ENCODE data around the gene GLRX5. TPM values are rescaled to one million over a fixed set of nuclear protein-coding genes. Genes with fewer than 3 reads are reported as not detected.
A peak's percentile ranks its signal among the peaks of the same experiment; 100 is the strongest.
"Not testable (repeated sequence)": the region's sequence is repeated elsewhere in the genome, so short reads cannot be mapped to it uniquely, and the experiment has no call there.

GLRX5 gene
- total RNA-seq, 1 donor from 2014 or later, result 39.4 TPM

GRCh38 chr14:95503365-95504134 lies 31.3 kb upstream of the GLRX5 start:
- DNase-seq (ENCODE audit: low spot score), result no peak
- H3K36me3 Mint-ChIP-seq (ENCODE audit: low read depth), result peaks cover 47% of the 10 kb centered on the region
- no peak overlapping the region for H3K27ac Mint-ChIP-seq
- H3K9me3 Mint-ChIP-seq, result no peaks in the 10 kb centered on the region
- no peak overlapping the region for H3K4me3 Mint-ChIP-seq (ENCODE audit: low read depth)
- intact Hi-C loops (cut with micrococcal nuclease), result loop anchor here (1.0 kb wide), 1 partner anchor 20 kb away; no protein-coding TSS in a partner anchor
- H3K4me1 Mint-ChIP-seq (ENCODE audit: low read depth), result peaks cover 70% of the 10 kb centered on the region
- H3K27me3 Mint-ChIP-seq (ENCODE audit: low read depth), result no peaks in the 10 kb centered on the region

GRCh38 chr14:95504135-95505029 lies 30.5 kb upstream of the GLRX5 start:
- peak overlapping the region; percentile 82 for H3K27ac Mint-ChIP-seq
- H3K4me3 Mint-ChIP-seq (ENCODE audit: low read depth), result no peak overlapping the region
- intact Hi-C loops (cut with micrococcal nuclease), result loop anchor here (1.0 kb wide), 1 partner anchor 19 kb away; no protein-coding TSS in a partner anchor
- no peak for DNase-seq (ENCODE audit: low spot score)
- peaks cover 64% of the 10 kb centered on the region for H3K4me1 Mint-ChIP-seq (ENCODE audit: low read depth)
- peaks cover 48% of the 10 kb centered on the region for H3K36me3 Mint-ChIP-seq (ENCODE audit: low read depth)
- no peaks in the 10 kb centered on the region for H3K27me3 Mint-ChIP-seq (ENCODE audit: low read depth)
- H3K9me3 Mint-ChIP-seq, result no peaks in the 10 kb centered on the region

- no peak for DNase-seq (ENCODE audit: low spot score)
- Mint-ChIP-seq H3K4me3 (ENCODE audit: low read depth) (no peak overlapping the region), H3K9me3 (no peaks in the 10 kb centered on the region), H3K27ac (no peak overlapping the region), H3K27me3 (ENCODE audit: low read depth) (no peaks in the 10 kb centered on the region), H3K4me1 (ENCODE audit: low read depth) (peaks cover 64% of the 10 kb centered on the region), H3K36me3 (ENCODE audit: low read depth) (peaks cover 51% of the 10 kb centered on the region)
- intact Hi-C loops (cut with micrococcal nuclease), result no loop called here
These were observed 29.7 kb upstream of the GLRX5 start for GRCh38 chr14:95505030-95505589.

GRCh38 chr14:95507174-95507573 lies 27.7 kb upstream of the GLRX5 start:
- Mint-ChIP-seq H3K4me3 (ENCODE audit: low read depth) (no peak overlapping the region), H3K9me3 (no peaks in the 10 kb centered on the region), H3K36me3 (ENCODE audit: low read depth) (peaks cover 46% of the 10 kb centered on the region), H3K4me1 (ENCODE audit: low read depth) (peaks cover 57% of the 10 kb centered on the region), H3K27ac (no peak overlapping the region), H3K27me3 (ENCODE audit: low read depth) (no peaks in the 10 kb centered on the region)
- DNase-seq (ENCODE audit: low spot score), result no peak
- intact Hi-C loops (cut with micrococcal nuclease), result no loop called here

- Mint-ChIP-seq H3K36me3 (ENCODE audit: low read depth) (peaks cover 42% of the 10 kb centered on the region), H3K27me3 (ENCODE audit: low read depth) (no peaks in the 10 kb centered on the region), H3K9me3 (no peaks in the 10 kb centered on the region), H3K4me1 (ENCODE audit: low read depth) (peaks cover 53% of the 10 kb centered on the region), H3K27ac (peak overlapping the region; percentile 33), H3K4me3 (ENCODE audit: low read depth) (no peak overlapping the region)
- intact Hi-C loops (cut with micrococcal nuclease), result no loop called here
- DNase-seq (ENCODE audit: low spot score), result no peak
These were observed 27.1 kb upstream of the GLRX5 start for GRCh38 chr14:95507701-95508103.

- peaks cover 42% of the 10 kb centered on the region for H3K36me3 Mint-ChIP-seq (ENCODE audit: low read depth)
- H3K27ac Mint-ChIP-seq, result peak overlapping the region; percentile 62
- H3K27me3 Mint-ChIP-seq (ENCODE audit: low read depth), result no peaks in the 10 kb centered on the region
- intact Hi-C loops (cut with micrococcal nuclease), result no loop called here
- no peak overlapping the region for H3K4me3 Mint-ChIP-seq (ENCODE audit: low read depth)
- no peak for DNase-seq (ENCODE audit: low spot score)
- peaks cover 53% of the 10 kb centered on the region for H3K4me1 Mint-ChIP-seq (ENCODE audit: low read depth)
- H3K9me3 Mint-ChIP-seq, result no peaks in the 10 kb centered on the region
These were observed 26.5 kb upstream of the GLRX5 start for GRCh38 chr14:95508377-95508776.

GRCh38 chr14:95509495-95509894 lies 25.4 kb upstream of the GLRX5 start:
- H3K9me3 Mint-ChIP-seq, result no peaks in the 10 kb centered on the region
- DNase-seq (ENCODE audit: low spot score), result no peak
- no peak overlapping the region for H3K4me3 Mint-ChIP-seq (ENCODE audit: low read depth)
- H3K4me1 Mint-ChIP-seq (ENCODE audit: low read depth), result peaks cover 55% of the 10 kb centered on the region
- intact Hi-C loops (cut with micrococcal nuclease), result no loop called here
- no peaks in the 10 kb centered on the region for H3K27me3 Mint-ChIP-seq (ENCODE audit: low read depth)
- H3K27ac Mint-ChIP-seq, result peak overlapping the region; percentile 59
- peaks cover 39% of the 10 kb centered on the region for H3K36me3 Mint-ChIP-seq (ENCODE audit: low read depth)

- DNase-seq (ENCODE audit: low spot score); H3K4me3 Mint-ChIP-seq (ENCODE audit: low read depth); H3K9me3 Mint-ChIP-seq; intact Hi-C loops (cut with micrococcal nuclease); H3K27me3 Mint-ChIP-seq (ENCODE audit: low read depth): not testable (repeated sequence)
- Mint-ChIP-seq H3K4me1 (ENCODE audit: low read depth) (peaks cover 55% of the 10 kb centered on the region), H3K27ac (peak overlapping the region; percentile 59), H3K36me3 (ENCODE audit: low read depth) (peaks cover 40% of the 10 kb centered on the region)
These were observed 24.5 kb upstream of the GLRX5 start for GRCh38 chr14:95510344-95510743.

- no peaks in the 10 kb centered on the region for H3K27me3 Mint-ChIP-seq (ENCODE audit: low read depth)
- intact Hi-C loops (cut with micrococcal nuclease), result no loop called here
These were observed 24.0 kb upstream of the GLRX5 start for GRCh38 chr14:95510804-95511203.

GRCh38 chr14:95511687-95512086 lies 23.2 kb upstream of the GLRX5 start:
- Mint-ChIP-seq H3K36me3 (ENCODE audit: low read depth) (peaks cover 38% of the 10 kb centered on the region), H3K4me1 (ENCODE audit: low read depth) (peaks cover 51% of the 10 kb centered on the region), H3K27me3 (ENCODE audit: low read depth) (no peaks in the 10 kb centered on the region), H3K27ac (peak overlapping the region; percentile 26), H3K4me3 (ENCODE audit: low read depth) (no peak overlapping the region), H3K9me3 (no peaks in the 10 kb centered on the region)
- DNase-seq (ENCODE audit: low spot score), result no peak
- intact Hi-C loops (cut with micrococcal nuclease), result no loop called here

More at GRCh38 chr14:95510804-95511203, 24.0 kb upstream of the GLRX5 start:
- DNase-seq (ENCODE audit: low spot score), result no peak
- Mint-ChIP-seq H3K4me3 (ENCODE audit: low read depth) (no peak overlapping the region), H3K27ac (no peak overlapping the region), H3K9me3 (no peaks in the 10 kb centered on the region), H3K36me3 (ENCODE audit: low read depth) (peaks cover 39% of the 10 kb centered on the region), H3K4me1 (ENCODE audit: low read depth) (peaks cover 54% of the 10 kb centered on the region)

GRCh38 chr14:95513291-95513690 lies 21.6 kb upstream of the GLRX5 start:
- Mint-ChIP-seq H3K27me3 (ENCODE audit: low read depth) (no peaks in the 10 kb centered on the region), H3K9me3 (no peaks in the 10 kb centered on the region), H3K36me3 (ENCODE audit: low read depth) (peaks cover 31% of the 10 kb centered on the region), H3K27ac (no peak overlapping the region), H3K4me3 (ENCODE audit: low read depth) (no peak overlapping the region), H3K4me1 (ENCODE audit: low read depth) (peaks cover 53% of the 10 kb centered on the region)
- intact Hi-C loops (cut with micrococcal nuclease), result no loop called here
- DNase-seq (ENCODE audit: low spot score), result no peak

GRCh38 chr14:95514131-95515079 lies 20.4 kb upstream of the GLRX5 start:
- Mint-ChIP-seq H3K36me3 (ENCODE audit: low read depth) (peaks cover 25% of the 10 kb centered on the region), H3K9me3 (no peaks in the 10 kb centered on the region), H3K4me1 (ENCODE audit: low read depth) (peaks cover 60% of the 10 kb centered on the region), H3K27ac (peak overlapping the region; percentile 52), H3K4me3 (ENCODE audit: low read depth) (peak overlapping the region; percentile 92), H3K27me3 (ENCODE audit: low read depth) (no peaks in the 10 kb centered on the region)
- intact Hi-C loops (cut with micrococcal nuclease), result loop anchor here (1.0 kb wide), 1 partner anchor 13 kb away; no protein-coding TSS in a partner anchor
- no peak for DNase-seq (ENCODE audit: low spot score)
